Liver (tissue), 9 donors: Measurements from ENCODE around the gene NMBR. TPM values are rescaled to one million over a fixed set of nuclear protein-coding genes. Genes with fewer than 3 reads are reported as not detected.

Source experiments
- DNase-seq: peaks from one replicate; pipeline ENCODE4 v3.0.0-alpha.2; 2017; ENCODE audit warnings: low spot score
- H3K27ac ChIP-seq, 2 donors: one replicate each; pipeline ENCODE4 v1.7.0; 2013; ENCODE audit warnings: inconsistent platforms in 2 of 2, low read length in 2 of 2, control low read depth in 1 of 2, low read depth in 1 of 2, mild to moderate bottlenecking in 1 of 2
- H3K27me3 ChIP-seq, 4 donors: one replicate each; pipeline versions ENCODE4 v1.6.1 to v1.7.0; 2013; ENCODE audit warnings: low read length in 3 of 4, inconsistent platforms in 1 of 4, mild to moderate bottlenecking in 1 of 4, moderate library complexity in 1 of 4; ENCODE audit not compliant: control insufficient read depth in 4 of 4, insufficient read depth in 4 of 4
- H3K36me3 ChIP-seq, 4 donors: one replicate each; pipeline versions ENCODE4 v1.6.1 to v1.7.0; 2013; ENCODE audit warnings: low read length in 3 of 4, mild to moderate bottlenecking in 3 of 4, low read depth in 1 of 4, moderate library complexity in 1 of 4; ENCODE audit not compliant: control insufficient read depth in 4 of 4, insufficient read depth in 3 of 4
- H3K4me1 ChIP-seq, 4 donors: one replicate each; pipeline versions ENCODE4 v1.6.1 to v1.7.0; 2013; ENCODE audit warnings: low read length in 3 of 4, mild to moderate bottlenecking in 3 of 4, moderate library complexity in 1 of 4; ENCODE audit not compliant: control insufficient read depth in 4 of 4, insufficient read depth in 4 of 4
- H3K4me3 ChIP-seq, 3 donors: one replicate each; pipeline versions ENCODE4 v1.6.1 to v1.7.0; 2013; ENCODE audit warnings: low read length in 3 of 3, control low read depth in 1 of 3, low read depth in 1 of 3, mild to moderate bottlenecking in 1 of 3
- H3K9ac ChIP-seq, 2 donors: one replicate each; pipeline ENCODE4 v1.7.0; 2013; ENCODE audit warnings: low read length in 2 of 2, mild to moderate bottlenecking in 2 of 2, moderate library complexity in 2 of 2, control low read depth in 1 of 2, low read depth in 1 of 2
- H3K9me3 ChIP-seq, 4 donors: one replicate each; pipeline versions ENCODE4 v1.6.1 to v1.7.0; 2013; ENCODE audit warnings: low read length in 3 of 4; ENCODE audit not compliant: control insufficient read depth in 4 of 4
- EGR1 ChIP-seq, 2 donors: IDR thresholded peaks; 2 replicates each; pipeline ENCODE4 v1.6.1; 2016 to 2018; ENCODE audit warnings: antibody characterized with exemption in 2 of 2, low read depth in 2 of 2
- FOXA1 ChIP-seq: IDR thresholded peaks from 2 replicates; pipeline ENCODE4 v1.6.1; 2016; ENCODE audit warnings: antibody characterized with exemption
- FOXA2 ChIP-seq: IDR thresholded peaks from 2 replicates; pipeline ENCODE4 v1.6.1; 2016; ENCODE audit warnings: antibody characterized with exemption
- GABPA ChIP-seq, 2 donors: IDR thresholded peaks in 1 of 2; conservative IDR thresholded peaks in 1 of 2; 2 replicates each; pipeline ENCODE4 v1.6.1; 2016; ENCODE audit warnings: antibody characterized with exemption in 2 of 2, mild to moderate bottlenecking in 1 of 2, moderate library complexity in 1 of 2
- HNF4A ChIP-seq, 2 donors: conservative IDR thresholded peaks; 2 replicates each; pipeline ENCODE4 v1.6.1; 2016; ENCODE audit warnings: antibody characterized with exemption in 2 of 2, mild to moderate bottlenecking in 2 of 2
- HNF4G ChIP-seq: IDR thresholded peaks from 2 replicates; pipeline ENCODE4 v1.6.1; 2016; ENCODE audit warnings: antibody characterized with exemption
- JUND ChIP-seq, 2 donors: IDR thresholded peaks; 2 replicates each; pipeline ENCODE4 v1.6.1; 2016; ENCODE audit warnings: antibody characterized with exemption in 2 of 2
- NR2F2 ChIP-seq: IDR thresholded peaks from 2 replicates; pipeline ENCODE4 v1.6.1; 2016; ENCODE audit warnings: antibody characterized with exemption
- RAD21 ChIP-seq, 2 donors: IDR thresholded peaks; 2 replicates each; pipeline ENCODE4 v1.6.1; 2016; ENCODE audit warnings: antibody characterized with exemption in 2 of 2, mild to moderate bottlenecking in 2 of 2
- RXRA ChIP-seq, 2 donors: IDR thresholded peaks; 2 replicates each; pipeline ENCODE4 v1.6.1; 2017 to 2018; ENCODE audit warnings: antibody characterized with exemption in 2 of 2, mild to moderate bottlenecking in 1 of 2
- SP1 ChIP-seq: IDR thresholded peaks from 2 replicates; pipeline ENCODE4 v1.6.1; 2018; ENCODE audit warnings: antibody characterized with exemption, mild to moderate bottlenecking
- TAF1 ChIP-seq: conservative IDR thresholded peaks from 2 replicates; pipeline ENCODE4 v1.6.1; 2016; ENCODE audit warnings: antibody characterized with exemption, mild to moderate bottlenecking
- YY1 ChIP-seq: IDR thresholded peaks from 2 replicates; pipeline ENCODE4 v1.6.1; 2016; ENCODE audit warnings: antibody characterized with exemption, mild to moderate bottlenecking
- WGBS: extraction: QIAGEN DNeasy Blood & Tissue Kit; methylation state at CpG from one replicate; pipeline ENCODE4 v1.1.7; 2013; 5-methylcytosine and 5-hydroxymethylcytosine counted together
- polyA plus RNA-seq, 2 donors: library from polyadenylated mRNA; stranded (reverse) in 1 of 2; unstranded in 1 of 2; fragments of 200-250 nt in 1 of 2; fragments of >200 nt in 1 of 2; fragmentation: Nextera tagmentation in 1 of 2; extraction: Ambion mirVana in 1 of 2; gene quantifications; one replicate each; pipeline versions ENCODE4 v1.2.1 to v1.2.3, GENCODE V29; 2013 to 2015
- total RNA-seq, 2 donors: library from RNA; depleted of rRNA; stranded (reverse); fragments of >200 nt; gene quantifications; one replicate each; pipeline ENCODE4 v1.2.3, GENCODE V29; 2014
- TF ChIP-seq, protein P1 (sequence below): IDR thresholded peaks from 2 replicates; pipeline ENCODE4 v1.6.1; 2016; ENCODE audit warnings: antibody characterized with exemption
- TF ChIP-seq, protein P2 (sequence below): IDR thresholded peaks from 2 replicates; pipeline ENCODE4 v1.6.1; 2016; ENCODE audit warnings: antibody characterized with exemption
- TF ChIP-seq, protein P3 (sequence below): IDR thresholded peaks from 2 replicates; pipeline ENCODE4 v1.6.1; 2016; ENCODE audit warnings: antibody characterized with exemption
- TF ChIP-seq, protein P4 (sequence below): IDR thresholded peaks from 2 replicates; pipeline ENCODE4 v1.6.1; 2016; ENCODE audit warnings: antibody characterized with exemption, mild to moderate bottlenecking
- TF ChIP-seq, protein P5 (sequence below): fragments of 150-350 bp; IDR thresholded peaks from 2 replicates; pipeline ENCODE4 v1.5.1; 2017; ENCODE audit warnings: improper control_type of control experiment, low read depth, low read length; ENCODE audit not compliant: missing input control
- donor health status: healthy.
- donor health status: healthy.
- donor health status: healthy.
- donor health status: healthy.
- donor health status: healthy.

NMBR gene
- total and polyA plus RNA-seq, 4 donors, result not detected

DNA sequence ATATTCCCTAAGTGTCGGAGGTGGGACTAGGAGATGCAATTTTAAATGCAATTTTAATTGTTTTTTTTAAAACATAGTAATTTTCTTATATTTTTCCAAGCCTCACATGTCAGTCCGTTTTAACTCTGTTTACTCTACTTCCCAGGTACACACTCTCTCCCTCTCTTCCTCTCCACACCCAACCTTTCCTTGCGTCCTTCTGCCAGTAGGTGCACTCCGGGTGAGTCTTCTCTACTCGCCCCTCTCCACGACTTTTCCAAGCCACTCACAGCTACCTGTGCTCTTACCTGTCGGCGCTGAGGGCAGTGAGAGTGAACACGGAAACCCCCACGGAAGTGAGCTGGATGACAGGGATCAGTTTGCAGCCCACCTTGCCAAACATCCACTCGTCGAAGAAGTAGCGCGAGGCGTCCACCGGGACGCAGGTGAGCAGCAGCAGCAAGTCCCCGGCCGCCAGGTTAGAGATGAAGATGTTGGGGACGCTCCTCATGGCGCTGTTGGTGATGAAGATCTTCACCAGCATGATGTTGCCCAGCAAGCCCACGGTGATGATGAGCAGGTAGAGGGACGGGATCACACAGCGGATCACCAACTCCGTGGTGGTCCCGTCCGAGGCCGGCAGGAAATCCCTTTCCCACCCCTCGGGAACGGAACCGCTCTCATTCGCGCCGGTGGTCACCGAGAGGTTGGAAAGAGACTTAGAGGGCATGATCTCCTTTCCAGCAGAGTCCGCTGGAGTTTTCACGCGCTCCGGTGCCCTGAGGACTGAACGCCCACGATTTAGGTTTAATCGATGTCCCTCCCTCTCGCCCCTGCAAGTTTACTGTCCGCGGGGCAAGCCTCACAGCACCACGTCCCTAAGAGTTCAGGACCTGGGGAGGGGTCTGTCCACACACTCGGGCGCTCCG, 58.7 kb downstream of the NMBR start:
- Histone ChIP-seq H3K9me3 (peaks cover 0 to 2% (median 0%) of the 10 kb centered on the region in 4 donors), H3K4me3 (no peak overlapping the region), H3K4me1 (peaks cover 0 to 5% (median 2%) of the 10 kb centered on the region in 4 donors), H3K36me3 (no peaks in the 10 kb centered on the region), H3K27ac (no peak overlapping the region), H3K27me3 (peaks cover 0 to 2% (median 0%) of the 10 kb centered on the region in 4 donors), H3K9ac (no peak overlapping the region)
- TF ChIP-seq RXRA (IDR thresholded peaks at IDR 0.05) (no peak), SP1 (no peak)
- TF ChIP-seq, protein P1, sequence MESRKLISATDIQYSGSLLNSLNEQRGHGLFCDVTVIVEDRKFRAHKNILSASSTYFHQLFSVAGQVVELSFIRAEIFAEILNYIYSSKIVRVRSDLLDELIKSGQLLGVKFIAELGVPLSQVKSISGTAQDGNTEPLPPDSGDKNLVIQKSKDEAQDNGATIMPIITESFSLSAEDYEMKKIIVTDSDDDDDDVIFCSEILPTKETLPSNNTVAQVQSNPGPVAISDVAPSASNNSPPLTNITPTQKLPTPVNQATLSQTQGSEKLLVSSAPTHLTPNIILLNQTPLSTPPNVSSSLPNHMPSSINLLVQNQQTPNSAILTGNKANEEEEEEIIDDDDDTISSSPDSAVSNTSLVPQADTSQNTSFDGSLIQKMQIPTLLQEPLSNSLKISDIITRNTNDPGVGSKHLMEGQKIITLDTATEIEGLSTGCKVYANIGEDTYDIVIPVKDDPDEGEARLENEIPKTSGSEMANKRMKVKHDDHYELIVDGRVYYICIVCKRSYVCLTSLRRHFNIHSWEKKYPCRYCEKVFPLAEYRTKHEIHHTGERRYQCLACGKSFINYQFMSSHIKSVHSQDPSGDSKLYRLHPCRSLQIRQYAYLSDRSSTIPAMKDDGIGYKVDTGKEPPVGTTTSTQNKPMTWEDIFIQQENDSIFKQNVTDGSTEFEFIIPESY, result no peak
- no peak for DNase-seq
- WGBS, result 18% methylated on average over 49 of the region's 49 CpGs

DNA sequence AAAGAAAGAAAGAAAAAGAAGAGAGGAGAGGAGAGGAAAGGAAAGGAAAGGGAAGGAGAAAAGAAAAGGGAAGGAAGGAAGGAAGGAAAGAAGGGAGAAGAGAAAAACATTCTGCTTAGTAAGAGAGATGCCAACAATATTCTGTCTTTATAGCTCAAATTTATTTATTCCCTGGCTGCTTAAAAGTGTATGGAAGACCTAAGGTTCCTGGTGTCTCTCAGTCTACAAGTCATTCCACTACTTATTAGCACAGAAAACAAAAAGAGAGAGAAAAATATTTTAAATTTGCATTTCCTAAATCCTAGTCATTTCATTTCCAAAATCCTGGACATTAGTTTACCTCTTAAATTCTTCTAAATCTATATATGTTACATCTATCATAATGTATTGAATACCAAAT, 67.8 kb downstream of the NMBR start:
- Histone ChIP-seq H3K9me3 (no peaks in the 10 kb centered on the region), H3K27me3 (peaks cover 0 to 2% (median 0%) of the 10 kb centered on the region in 4 donors), H3K9ac (no peak overlapping the region), H3K4me3 (no peak overlapping the region), H3K4me1 (no peaks in the 10 kb centered on the region), H3K27ac (no peak overlapping the region), H3K36me3 (no peaks in the 10 kb centered on the region)
- TF ChIP-seq SP1, result no peak
- no peak for TF ChIP-seq JUND (IDR thresholded peaks at IDR 0.05)
- no peak for TF ChIP-seq YY1
- TF ChIP-seq, protein P2, sequence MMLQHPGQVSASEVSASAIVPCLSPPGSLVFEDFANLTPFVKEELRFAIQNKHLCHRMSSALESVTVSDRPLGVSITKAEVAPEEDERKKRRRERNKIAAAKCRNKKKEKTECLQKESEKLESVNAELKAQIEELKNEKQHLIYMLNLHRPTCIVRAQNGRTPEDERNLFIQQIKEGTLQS, result no peak
- TF ChIP-seq NR2F2, result no peak
- TF ChIP-seq HNF4G, result no peak
- TF ChIP-seq, protein P3, sequence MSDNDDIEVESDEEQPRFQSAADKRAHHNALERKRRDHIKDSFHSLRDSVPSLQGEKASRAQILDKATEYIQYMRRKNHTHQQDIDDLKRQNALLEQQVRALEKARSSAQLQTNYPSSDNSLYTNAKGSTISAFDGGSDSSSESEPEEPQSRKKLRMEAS, result no peak
- TF ChIP-seq FOXA1, result no peak
- TF ChIP-seq RXRA (IDR thresholded peaks at IDR 0.05), result no peak
- TF ChIP-seq HNF4A (conservative IDR thresholded peaks at IDR 0.05), result no peak
- no peak for TF ChIP-seq EGR1 (IDR thresholded peaks at IDR 0.05; ENCODE audit: low read depth in 2 of 2)
- no peak for TF ChIP-seq RAD21 (IDR thresholded peaks at IDR 0.05)
- TF ChIP-seq, protein P4, sequence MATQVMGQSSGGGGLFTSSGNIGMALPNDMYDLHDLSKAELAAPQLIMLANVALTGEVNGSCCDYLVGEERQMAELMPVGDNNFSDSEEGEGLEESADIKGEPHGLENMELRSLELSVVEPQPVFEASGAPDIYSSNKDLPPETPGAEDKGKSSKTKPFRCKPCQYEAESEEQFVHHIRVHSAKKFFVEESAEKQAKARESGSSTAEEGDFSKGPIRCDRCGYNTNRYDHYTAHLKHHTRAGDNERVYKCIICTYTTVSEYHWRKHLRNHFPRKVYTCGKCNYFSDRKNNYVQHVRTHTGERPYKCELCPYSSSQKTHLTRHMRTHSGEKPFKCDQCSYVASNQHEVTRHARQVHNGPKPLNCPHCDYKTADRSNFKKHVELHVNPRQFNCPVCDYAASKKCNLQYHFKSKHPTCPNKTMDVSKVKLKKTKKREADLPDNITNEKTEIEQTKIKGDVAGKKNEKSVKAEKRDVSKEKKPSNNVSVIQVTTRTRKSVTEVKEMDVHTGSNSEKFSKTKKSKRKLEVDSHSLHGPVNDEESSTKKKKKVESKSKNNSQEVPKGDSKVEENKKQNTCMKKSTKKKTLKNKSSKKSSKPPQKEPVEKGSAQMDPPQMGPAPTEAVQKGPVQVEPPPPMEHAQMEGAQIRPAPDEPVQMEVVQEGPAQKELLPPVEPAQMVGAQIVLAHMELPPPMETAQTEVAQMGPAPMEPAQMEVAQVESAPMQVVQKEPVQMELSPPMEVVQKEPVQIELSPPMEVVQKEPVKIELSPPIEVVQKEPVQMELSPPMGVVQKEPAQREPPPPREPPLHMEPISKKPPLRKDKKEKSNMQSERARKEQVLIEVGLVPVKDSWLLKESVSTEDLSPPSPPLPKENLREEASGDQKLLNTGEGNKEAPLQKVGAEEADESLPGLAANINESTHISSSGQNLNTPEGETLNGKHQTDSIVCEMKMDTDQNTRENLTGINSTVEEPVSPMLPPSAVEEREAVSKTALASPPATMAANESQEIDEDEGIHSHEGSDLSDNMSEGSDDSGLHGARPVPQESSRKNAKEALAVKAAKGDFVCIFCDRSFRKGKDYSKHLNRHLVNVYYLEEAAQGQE, result no peak
- no peak for TF ChIP-seq GABPA (IDR thresholded peaks at IDR 0.05 in 1 of 2, conservative IDR thresholded peaks at IDR 0.05 in 1 of 2)
- TF ChIP-seq, protein P5, sequence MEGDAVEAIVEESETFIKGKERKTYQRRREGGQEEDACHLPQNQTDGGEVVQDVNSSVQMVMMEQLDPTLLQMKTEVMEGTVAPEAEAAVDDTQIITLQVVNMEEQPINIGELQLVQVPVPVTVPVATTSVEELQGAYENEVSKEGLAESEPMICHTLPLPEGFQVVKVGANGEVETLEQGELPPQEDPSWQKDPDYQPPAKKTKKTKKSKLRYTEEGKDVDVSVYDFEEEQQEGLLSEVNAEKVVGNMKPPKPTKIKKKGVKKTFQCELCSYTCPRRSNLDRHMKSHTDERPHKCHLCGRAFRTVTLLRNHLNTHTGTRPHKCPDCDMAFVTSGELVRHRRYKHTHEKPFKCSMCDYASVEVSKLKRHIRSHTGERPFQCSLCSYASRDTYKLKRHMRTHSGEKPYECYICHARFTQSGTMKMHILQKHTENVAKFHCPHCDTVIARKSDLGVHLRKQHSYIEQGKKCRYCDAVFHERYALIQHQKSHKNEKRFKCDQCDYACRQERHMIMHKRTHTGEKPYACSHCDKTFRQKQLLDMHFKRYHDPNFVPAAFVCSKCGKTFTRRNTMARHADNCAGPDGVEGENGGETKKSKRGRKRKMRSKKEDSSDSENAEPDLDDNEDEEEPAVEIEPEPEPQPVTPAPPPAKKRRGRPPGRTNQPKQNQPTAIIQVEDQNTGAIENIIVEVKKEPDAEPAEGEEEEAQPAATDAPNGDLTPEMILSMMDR, result no peak
- TF ChIP-seq TAF1, result no peak
- TF ChIP-seq FOXA2, result no peak
- no peak for DNase-seq
